IMR-90 (cell line): Measurements from ENCODE around the gene CDK15. TPM values are rescaled to one million over a fixed set of nuclear protein-coding genes. Genes with fewer than 3 reads are reported as not detected.

Source experiments
- ATAC-seq: fragments of 200-7000 bp; cut with Tn5 transposase; 2 replicates; pipeline ENCODE4 v1.9.1; 2020; ENCODE audit warnings: low read depth, mild to moderate bottlenecking, moderate library complexity
- BruUV-seq: library from RNA; stranded (reverse); fragments of 400-500 nt; replicated peaks from 2 replicates; lab custom pipeline; 2021; lab: Mats Ljungman, UMichigan
- CTCF ChIA-PET: fragments of 300-600 bp; formaldehyde crosslinking; extraction: SDS; loops from one replicate; lab custom pipeline; 2021; ENCODE audit warnings: antibody characterized with exemption; lab: Yijun Ruan, JAX
- POLR2A ChIA-PET: fragments of 300-600 bp; sonication (Branson Sonifier 250); formaldehyde crosslinking; loops from one replicate; lab custom pipeline; 2022; ENCODE audit warnings: antibody characterized with exemption; ENCODE audit not compliant: unreplicated experiment; lab: Charles Lee
- DNase-seq: peaks from one replicate; pipeline ENCODE4 v3.0.0; 2013
- H2AFZ ChIP-seq: replicated peaks from 2 replicates; pipeline ENCODE3; 2013; ENCODE audit warnings: low read length, mild to moderate bottlenecking; ENCODE audit not compliant: poor library complexity
- H2AK5ac ChIP-seq: 2 replicates; pipeline ENCODE4 v1.6.1; 2013; ENCODE audit warnings: low read depth, low read length, inconsistent platforms
- H2AK9ac ChIP-seq: replicated peaks from 2 replicates; pipeline ENCODE3; 2013; ENCODE audit warnings: mild to moderate bottlenecking, low read depth, low read length, moderate library complexity; ENCODE audit not compliant: poor library complexity
- H2BK120ac ChIP-seq: 2 replicates; pipeline ENCODE4 v1.6.1; 2013; ENCODE audit warnings: low read depth, low read length, inconsistent platforms
- H2BK15ac ChIP-seq: 3 replicates; pipeline ENCODE4 v1.6.1; 2013; ENCODE audit warnings: low read depth, low read length, inconsistent platforms
- H2BK20ac ChIP-seq: 2 replicates; pipeline ENCODE4 v1.6.1; 2013; ENCODE audit warnings: low read depth, mild to moderate bottlenecking, inconsistent platforms, low read length, moderate library complexity
- H2BK5ac ChIP-seq: 2 replicates; pipeline ENCODE4 v1.6.1; 2013; ENCODE audit warnings: mild to moderate bottlenecking, low read depth, low read length, inconsistent platforms; ENCODE audit not compliant: poor library complexity, severe bottlenecking
- H3K14ac ChIP-seq: replicated peaks from 2 replicates; pipeline ENCODE4 v1.6.1; 2013; ENCODE audit warnings: low read depth, low read length, inconsistent platforms
- H3K18ac ChIP-seq: 2 replicates; pipeline ENCODE4 v1.6.1; 2013; ENCODE audit warnings: low read depth, low read length, control low read depth
- H3K23ac ChIP-seq: 2 replicates; pipeline ENCODE4 v1.6.1; 2013; ENCODE audit warnings: low read depth, low read length, inconsistent platforms
- H3K27ac ChIP-seq: 2 replicates; pipeline ENCODE4 v1.5.1; 2013; ENCODE audit warnings: mild to moderate bottlenecking, control low read depth, low read length; ENCODE audit not compliant: insufficient read depth
- H3K27me3 ChIP-seq: 2 replicates; pipeline ENCODE4 v1.6.1; 2013; ENCODE audit warnings: low read length; ENCODE audit not compliant: control insufficient read depth, insufficient read depth
- H3K36me3 ChIP-seq: 2 replicates; pipeline ENCODE4 v1.6.1; 2013; ENCODE audit warnings: low read length, mixed read lengths; ENCODE audit not compliant: control insufficient read depth, insufficient read depth
- H3K4ac ChIP-seq: 2 replicates; pipeline ENCODE4 v1.6.1; 2013; ENCODE audit warnings: low read depth, low read length, inconsistent platforms
- H3K4me1 ChIP-seq: 2 replicates; pipeline ENCODE4 v1.6.1; 2013; ENCODE audit warnings: low read length, mixed read lengths; ENCODE audit not compliant: control insufficient read depth, insufficient read depth
- H3K4me2 ChIP-seq: 2 replicates; pipeline ENCODE4 v1.6.1; 2013; ENCODE audit warnings: low read depth, mild to moderate bottlenecking, control low read depth, low read length, moderate library complexity
- H3K4me3 ChIP-seq: 2 replicates; pipeline ENCODE4 v1.5.1; 2013; ENCODE audit warnings: low read depth, mild to moderate bottlenecking, control low read depth, low read length, moderate library complexity; ENCODE audit not compliant: insufficient read depth
- H3K56ac ChIP-seq: 2 replicates; pipeline ENCODE4 v1.6.1; 2013; ENCODE audit warnings: low read length, inconsistent platforms; ENCODE audit not compliant: insufficient read depth; ENCODE audit errors: extremely low read depth
- H3K79me1 ChIP-seq, 2 experiments: 2 replicates each; pipeline ENCODE4 v1.6.1; 2013; ENCODE audit warnings: low read length in 2 of 2, inconsistent platforms in 1 of 2, low read depth in 1 of 2
- H3K9ac ChIP-seq: 2 replicates; pipeline ENCODE4 v1.6.1; 2013; ENCODE audit warnings: low read depth, low read length, control low read depth
- H3K9me1 ChIP-seq: 2 replicates; pipeline ENCODE4 v1.6.1; 2013; ENCODE audit warnings: low read length, inconsistent platforms; ENCODE audit not compliant: insufficient read depth
- H3K9me3 ChIP-seq: 2 replicates; pipeline ENCODE4 v1.6.1; 2013; ENCODE audit warnings: low read length; ENCODE audit not compliant: control insufficient read depth, insufficient read depth
- H4K20me1 ChIP-seq: 2 replicates; pipeline ENCODE4 v1.6.1; 2013; ENCODE audit warnings: low read length, inconsistent platforms; ENCODE audit not compliant: insufficient read depth
- H4K5ac ChIP-seq: 2 replicates; pipeline ENCODE4 v1.6.1; 2013; ENCODE audit warnings: mild to moderate bottlenecking, low read depth, low read length, control low read depth
- H4K8ac ChIP-seq, 2 experiments: 2 replicates each; pipeline ENCODE4 v1.6.1; 2013; ENCODE audit warnings: low read depth in 2 of 2, low read length in 2 of 2, control low read depth in 1 of 2, inconsistent platforms in 1 of 2
- H4K91ac ChIP-seq: 2 replicates; pipeline ENCODE4 v1.6.1; 2013; ENCODE audit warnings: low read depth, low read length, inconsistent platforms; ENCODE audit not compliant: insufficient read depth
- CEBPB ChIP-seq: IDR thresholded peaks from 2 replicates; pipeline ENCODE4 v1.6.1; 2012; ENCODE audit warnings: low read depth, low read length, improper control_type of control experiment
- MAFK ChIP-seq: IDR thresholded peaks from 2 replicates; pipeline ENCODE4 v1.6.1; 2012; ENCODE audit warnings: low read depth, low read length, improper control_type of control experiment
- WGBS, 2 experiments: methylation state at CpG; one replicate each; pipeline versions ENCODE4 v1.1.5 to v1.1.7; 2013; ENCODE audit warnings: missing lambda C conversion rate in 2 of 2; ENCODE audit not compliant: insufficient read length in 1 of 2; ENCODE audit errors: extremely low coverage in 2 of 2; 5-methylcytosine and 5-hydroxymethylcytosine counted together
- dilution Hi-C: fragments of 300-500 bp; cut with HindIII; formaldehyde crosslinking; loops from one replicate; pipeline ENCODE4 v1.14.3; 2018; ENCODE audit warnings: low sequenced_read_pairs; ENCODE audit not compliant: unreplicated experiment
- in situ Hi-C: fragments of 300-500 bp; cut with MboI; formaldehyde crosslinking; loops from 3 replicates; pipeline ENCODE4 v1.14.3; 2019; ENCODE audit warnings: low sequenced_read_pairs, inconsistent platforms, mixed read lengths
- intact Hi-C: fragments of 100-400 bp; cut with micrococcal nuclease; formaldehyde crosslinking; loops from 2 replicates; pipeline ENCODE4 v1.10.0; 2022
- polyA plus RNA-seq, 3 experiments: library from polyadenylated mRNA; depleted of rRNA; stranded (reverse); fragments of >200 nt; gene quantifications; 2 replicates each; pipeline ENCODE4 v1.2.3, GENCODE V29; 2012; ENCODE audit warnings: low replicate concordance in 1 of 3
- total RNA-seq: library from RNA; depleted of rRNA; stranded (reverse); fragments of >200 nt; gene quantifications from 2 replicates; pipeline ENCODE4 v1.2.3, GENCODE V29; 2012

CDK15 gene
- total and polyA plus RNA-seq, 2 of the 4 experiments (the other 2 are of a cell fraction): 16.1 to 33.0 TPM

- H3K4me3 ChIP-seq: no peak overlapping the region
- H3K9ac ChIP-seq: no peak overlapping the region
- H4K5ac ChIP-seq: peak overlapping the region; percentile 35; the same call in 1 of the 2 replicates
- peak overlapping the region; percentile 40; the same call in 1 of the 2 replicates for H3K23ac ChIP-seq
- H2BK120ac ChIP-seq: peak overlapping the region; percentile 71
- H2AK9ac ChIP-seq: no peak overlapping the region
- H3K4ac ChIP-seq: peak overlapping the region; percentile 28; the same call in 1 of the 2 replicates
- no TSS peak for BruUV-seq
- intact Hi-C loops (loop anchor here (2.0 kb wide), 2 partner anchors 48 to 124 kb away; partner anchors contain the start of gene FZD7), in situ Hi-C loops (no loop called here), dilution Hi-C loops (no loop called here)
- peak; percentile 59; the same call in 1 of the 2 replicates for TF ChIP-seq CEBPB
- TF ChIP-seq MAFK: no peak
- H2BK5ac ChIP-seq: peak overlapping the region; percentile 92
- peaks cover 10% of the 10 kb centered on the region for H3K9me1 ChIP-seq
- H4K20me1 ChIP-seq: peaks cover 4% of the 10 kb centered on the region; the same call in 1 of the 2 replicates
- ChIA-PET POLR2A (interaction anchor here (0.6 to 1.1 kb wide), 2 partner anchors 13 to 28 kb away, joined by 3 to 4 read pairs; no protein-coding TSS in a partner anchor), CTCF (interaction anchor here (1.8 kb wide), 1 partner anchor 49 kb away, joined by 9 read pairs; no protein-coding TSS in a partner anchor)
- ATAC-seq: peak; percentile 30
- H2AFZ ChIP-seq: no peak overlapping the region
- H3K4me2 ChIP-seq: peak overlapping the region; percentile 50; the same call in 1 of the 2 replicates
- H3K36me3 ChIP-seq: no peaks in the 10 kb centered on the region
- H3K56ac ChIP-seq: no peak overlapping the region
- H3K4me1 ChIP-seq: peaks cover 13% of the 10 kb centered on the region
- peak overlapping the region; percentile 57; the same call in 1 of the 2 replicates for H3K27ac ChIP-seq
- no peak overlapping the region for H2AK5ac ChIP-seq
- no peaks in the 10 kb centered on the region for H3K9me3 ChIP-seq
- H3K18ac ChIP-seq: peak overlapping the region; percentile 82; the same call in 1 of the 2 replicates
- DNase-seq: peak; percentile 67
- H4K8ac ChIP-seq: peak overlapping the region in 1 of 2 experiments; percentile 52; a peak in 1 of 4 replicates
- H2BK20ac ChIP-seq: peak overlapping the region; percentile 30; the same call in 1 of the 2 replicates
- 0% methylated on average over 1 of the region's 2 CpGs; no CpG with 5 or more reads in 1 of the 2 experiments for WGBS, 2 experiments
- H3K27me3 ChIP-seq: no peaks in the 10 kb centered on the region
- no peak overlapping the region; the same call in 1 of the 2 replicates for H3K14ac ChIP-seq
- H4K91ac ChIP-seq: 0 out of 2 replicates have a peak overlapping the region, but pooled peaks have one; percentile 19
- peaks cover 0 to 4% of the 10 kb centered on the region in 2 experiments; a peak in 1 of 4 replicates for H3K79me1 ChIP-seq
- H2BK15ac ChIP-seq: no peak overlapping the region
These were observed 102.6 kb downstream of the CDK15 start for GRCh38 chr2:201908901-201909300.
